Superior temporal gyrus (tissue), 1 donor: ENCODE data around the gene SLC7A4.
A peak's percentile ranks its signal among the peaks of the same experiment; 100 is the strongest.
"Not testable (repeated sequence)": the region's sequence is repeated elsewhere in the genome, so short reads cannot be mapped to it uniquely, and the experiment has no call there.

ENCODE experiments used
- DNase-seq: peaks from one replicate; pipeline ENCODE4 v3.0.0-alpha.2; 2016; ENCODE audit errors: extremely low spot score

The SLC7A4 gene

DNA sequence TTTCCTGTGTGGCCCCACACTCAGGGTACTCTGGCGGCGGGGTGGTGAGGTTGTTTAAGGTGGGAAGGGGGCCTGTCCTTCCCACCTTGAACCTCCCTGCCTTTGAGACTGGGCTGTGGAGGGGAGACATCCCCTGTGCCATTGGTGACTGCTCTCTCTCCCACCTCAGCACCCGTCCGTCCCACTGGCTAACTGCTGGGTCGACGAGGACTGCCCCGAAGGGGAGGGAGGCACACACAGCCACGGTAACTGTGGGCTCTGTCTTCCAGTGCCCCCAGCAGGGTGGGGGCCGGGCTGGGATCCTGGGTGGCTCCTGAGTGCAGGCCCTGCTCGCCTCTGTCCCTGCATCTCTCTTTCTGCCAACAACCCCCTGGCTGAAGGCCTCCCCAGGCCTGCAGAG lies 9.9 kb downstream of the SLC7A4 start:
- no peak for DNase-seq

DNA sequence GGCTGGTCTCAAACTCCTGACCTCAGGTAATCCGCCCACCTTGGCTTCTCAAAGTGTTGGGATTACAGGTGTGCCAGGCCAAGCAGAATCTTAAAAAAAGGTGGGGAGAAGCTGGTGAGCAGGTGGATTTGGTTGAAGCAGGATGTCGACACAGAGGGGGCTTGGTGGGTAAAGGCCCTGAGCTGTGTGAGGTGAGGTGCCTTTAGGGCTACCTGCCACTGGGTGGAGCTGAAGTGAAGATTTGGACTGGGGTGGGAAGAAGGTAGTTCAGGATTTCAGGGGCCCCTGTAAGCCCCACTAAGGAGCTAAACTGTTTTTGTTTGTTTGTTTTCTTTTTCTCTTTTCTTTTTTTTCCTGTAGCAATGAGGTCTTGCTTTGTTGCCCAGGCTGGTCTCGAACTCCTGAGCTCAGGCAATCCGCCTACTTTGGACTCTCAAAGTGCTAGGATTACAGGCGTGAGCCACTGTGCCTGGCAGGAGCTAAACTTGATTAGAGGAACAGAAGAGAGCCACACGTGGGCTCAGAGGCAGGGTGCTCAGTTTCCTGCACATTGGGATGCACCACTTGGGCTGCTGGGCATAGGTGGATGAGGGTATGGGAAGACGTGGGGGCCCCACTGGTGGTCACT lies 11.4 kb downstream of the SLC7A4 start:
- no peak for DNase-seq

GRCh38 chr22:21018314-21018713 lies 14.0 kb downstream of the SLC7A4 start:
- DNase-seq = no peak

DNA sequence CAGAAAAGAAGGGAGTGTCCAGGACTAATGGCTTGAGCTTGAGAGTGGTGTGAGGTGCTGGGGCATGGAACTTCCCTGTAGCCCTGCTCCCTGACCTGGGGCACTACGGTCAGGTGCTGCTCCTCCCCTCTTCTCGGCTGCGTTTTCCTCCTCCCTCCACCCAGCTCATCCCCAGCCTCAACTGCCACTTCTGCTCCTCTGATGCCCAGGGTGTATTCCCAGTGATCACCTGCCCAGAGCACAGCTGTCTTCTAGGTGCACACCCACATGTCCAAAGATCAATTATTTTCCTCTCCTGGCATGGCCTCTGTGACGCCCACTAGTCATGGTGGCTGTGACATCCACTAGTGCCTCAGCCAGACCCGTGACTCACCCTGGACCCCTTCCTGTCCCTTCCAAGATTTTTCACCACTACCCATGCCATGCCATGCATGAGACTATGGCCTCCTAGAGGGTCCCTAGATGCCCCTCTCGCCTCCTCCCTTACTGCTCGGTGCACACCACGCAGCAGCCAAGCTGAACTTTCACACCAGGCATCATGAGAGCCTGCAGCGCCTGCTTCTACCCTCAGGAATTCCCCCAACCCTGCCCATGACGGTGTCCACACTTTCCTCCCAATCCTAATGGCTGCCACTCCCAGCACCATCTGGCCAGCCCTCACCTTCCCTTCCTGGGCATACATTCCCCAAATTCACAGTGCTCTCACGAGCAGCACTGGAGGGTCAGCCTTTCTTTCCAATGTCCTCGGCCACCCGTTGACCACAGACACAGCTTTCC lies 15.5 kb downstream of the SLC7A4 start:
- DNase-seq = no peak

GRCh38 chr22:21015466-21016006 lies 16.8 kb downstream of the SLC7A4 start:
- no peak for DNase-seq

DNA sequence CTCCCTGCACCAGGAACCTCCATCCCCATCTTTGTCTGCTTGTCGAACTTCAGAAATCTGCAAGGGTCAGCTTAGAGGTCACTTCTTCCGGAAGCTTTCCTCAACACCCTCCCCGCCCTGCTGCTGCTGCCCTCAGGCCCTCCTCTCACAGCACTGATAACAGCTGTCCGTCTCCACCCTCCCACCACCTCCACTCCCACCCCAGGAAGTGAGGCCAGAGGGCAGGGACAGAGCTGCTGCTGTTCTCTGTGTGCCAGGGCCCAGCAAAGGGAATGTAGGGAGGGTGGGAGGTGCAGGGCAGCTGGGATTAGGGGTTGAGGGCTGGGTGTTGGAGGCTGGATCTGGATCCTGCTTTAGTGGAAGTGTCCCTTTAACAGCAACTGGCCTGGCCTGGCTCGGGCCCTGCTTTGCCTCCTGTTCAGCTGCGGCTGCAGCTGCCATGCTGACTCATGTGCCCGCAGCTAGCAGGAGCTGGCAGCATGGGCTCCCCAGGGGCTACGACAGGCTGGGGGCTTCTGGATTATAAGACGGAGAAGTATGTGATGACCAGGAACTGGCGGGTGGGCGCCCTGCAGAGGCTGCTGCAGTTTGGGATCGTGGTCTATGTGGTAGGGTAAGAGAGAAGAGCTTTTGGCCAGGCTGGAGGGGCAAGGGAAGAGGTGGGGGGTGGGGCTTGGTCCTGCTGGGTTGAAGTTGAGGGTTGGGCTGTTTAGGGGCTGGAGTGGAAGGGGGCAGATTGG lies 17.5 kb downstream of the SLC7A4 start, which contains the start of gene P2RX6:
TSS of gene P2RX6 (plus strand) at position 440 of the 740 bp plus-strand sequence. CDS start at position 450, 10 bp downstream.
- DNase-seq = no peak

DNA sequence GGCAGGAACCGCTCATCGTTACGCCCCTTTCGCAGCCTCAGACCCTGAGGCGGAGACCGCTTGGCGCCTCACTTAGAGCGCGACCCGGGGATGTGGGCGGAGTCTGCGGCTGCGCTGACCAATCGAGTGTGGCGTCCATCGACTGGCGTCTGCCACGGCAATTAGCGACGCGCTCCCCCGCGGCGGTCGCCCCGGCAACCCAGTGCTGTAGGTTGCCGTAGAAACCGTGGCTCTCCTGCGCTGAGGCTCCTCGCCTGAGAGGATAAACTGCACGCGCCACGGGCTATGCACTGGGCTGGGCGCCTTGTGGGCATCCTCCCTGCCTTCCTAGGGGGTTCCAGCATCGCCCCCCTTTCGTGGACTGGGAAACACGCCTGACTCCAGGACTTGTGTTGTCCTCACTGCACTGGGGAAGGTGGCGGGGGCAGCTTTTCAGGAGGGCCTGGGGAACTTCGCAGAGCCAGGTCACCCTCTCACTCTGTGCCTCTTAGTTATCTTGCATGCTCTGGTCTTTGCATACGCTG lies 18.1 kb downstream of the SLC7A4 start:
- peak; percentile 86 for DNase-seq

- no peak for DNase-seq
Measured at GRCh38 chr22:21013657-21014201, 18.6 kb downstream of the SLC7A4 start.

GRCh38 chr22:21012446-21013407 lies 19.6 kb downstream of the SLC7A4 start:
- no peak for DNase-seq

GRCh38 chr22:21010426-21011113 lies 21.8 kb downstream of the SLC7A4 start:
- DNase-seq = no peak

- DNase-seq = no peak
Measured at GRCh38 chr22:21009638-21010425, 22.5 kb downstream of the SLC7A4 start.

GRCh38 chr22:21009208-21009607 lies 23.2 kb downstream of the SLC7A4 start:
- DNase-seq = not testable (repeated sequence)

GRCh38 chr22:21003782-21004181 lies 28.6 kb downstream of the SLC7A4 start:
- DNase-seq = no peak

- peak; percentile 96 for DNase-seq
Measured at GRCh38 chr22:21001601-21002325, 30.6 kb downstream of the SLC7A4 start, which contains the start of gene THAP7. TSS of gene THAP7 (minus strand) at chr22:21002118. CDS start at chr22:21001911, 207 bp downstream.

DNA sequence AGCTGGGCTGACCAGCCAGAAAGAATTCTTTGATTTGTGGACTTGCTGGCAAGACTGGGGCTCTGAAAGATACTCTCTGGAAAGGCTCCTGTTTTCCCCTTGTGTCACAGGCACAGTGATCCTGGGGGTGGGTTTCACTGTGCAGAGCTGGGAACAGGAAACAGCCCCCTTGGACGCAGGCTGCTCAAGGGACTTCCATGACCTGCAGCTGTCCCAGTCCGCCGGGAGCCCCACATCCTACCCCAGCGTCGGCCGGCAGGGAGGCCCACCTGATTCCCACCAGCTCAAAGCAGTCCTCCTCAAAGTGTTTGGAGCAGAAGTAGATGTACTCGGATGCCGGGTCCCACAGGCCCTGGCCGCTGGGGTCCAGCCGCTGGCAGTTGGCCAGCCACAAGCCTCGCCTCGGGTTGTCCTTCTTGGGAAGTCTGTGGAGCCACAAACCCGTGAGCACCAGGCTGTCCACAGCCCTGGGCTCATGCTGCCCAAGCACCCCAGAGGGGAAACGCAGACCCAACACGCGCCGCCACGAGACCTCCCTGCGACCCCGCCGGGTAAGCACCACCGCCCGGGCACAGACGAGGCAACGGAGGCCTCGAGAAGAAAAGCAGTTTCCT lies 31.3 kb downstream of the SLC7A4 start:
- no peak for DNase-seq

- no peak for DNase-seq
Measured at GRCh38 chr22:21000207-21000986, 32.0 kb downstream of the SLC7A4 start.
